ENCODE results near the gene COG5.

The COG5 gene

GRCh38 chr7:107414198-107414597 lies 149.5 kb downstream of the COG5 start:
- TF ChIP-seq SUZ12 (IDR thresholded peaks at IDR 0.05; ENCODE audit: extremely low read depth, insufficient read depth, insufficient read length) (no peak), YY1 (IDR thresholded peaks at IDR 0.05; ENCODE audit: insufficient read depth, insufficient read length) (no peak), ZNF274 (IDR thresholded peaks at IDR 0.05; ENCODE audit: low read depth, low read length) (no peak)
- no peaks in the 10 kb centered on the region for H3K36me3 ChIP-seq (ENCODE audit: insufficient read depth, insufficient read length, low read length)
- H3K9me3 ChIP-seq (ENCODE audit: insufficient read depth, low read length) = no peaks in the 10 kb centered on the region
- no peak overlapping the region for H3K4me3 ChIP-seq (ENCODE audit: insufficient read length, low read depth)
- no peak for DNase-seq (ENCODE audit: low read depth, low spot score)
- H3K27me3 ChIP-seq (ENCODE audit: insufficient read depth, insufficient read length) = no peaks in the 10 kb centered on the region
- no peak overlapping the region for H3K9ac ChIP-seq (ENCODE audit: insufficient read length, low read depth)
- no peaks in the 10 kb centered on the region for H3K4me1 ChIP-seq (ENCODE audit: insufficient read depth, insufficient read length)

- Histone ChIP-seq H3K9me3 (ENCODE audit: insufficient read depth, low read length) (no peaks in the 10 kb centered on the region), H3K27me3 (ENCODE audit: insufficient read depth, insufficient read length) (no peaks in the 10 kb centered on the region), H3K36me3 (ENCODE audit: insufficient read depth, insufficient read length, low read length) (no peaks in the 10 kb centered on the region), H3K4me3 (ENCODE audit: insufficient read length, low read depth) (no peak overlapping the region), H3K9ac (ENCODE audit: insufficient read length, low read depth) (no peak overlapping the region), H3K4me1 (ENCODE audit: insufficient read depth, insufficient read length) (no peaks in the 10 kb centered on the region)
- no peak for DNase-seq (ENCODE audit: low read depth, low spot score)
- TF ChIP-seq ZNF274 (IDR thresholded peaks at IDR 0.05; ENCODE audit: low read depth, low read length) = no peak
These were observed 155.4 kb downstream of the COG5 start for GRCh38 chr7:107408349-107408748.

DNA sequence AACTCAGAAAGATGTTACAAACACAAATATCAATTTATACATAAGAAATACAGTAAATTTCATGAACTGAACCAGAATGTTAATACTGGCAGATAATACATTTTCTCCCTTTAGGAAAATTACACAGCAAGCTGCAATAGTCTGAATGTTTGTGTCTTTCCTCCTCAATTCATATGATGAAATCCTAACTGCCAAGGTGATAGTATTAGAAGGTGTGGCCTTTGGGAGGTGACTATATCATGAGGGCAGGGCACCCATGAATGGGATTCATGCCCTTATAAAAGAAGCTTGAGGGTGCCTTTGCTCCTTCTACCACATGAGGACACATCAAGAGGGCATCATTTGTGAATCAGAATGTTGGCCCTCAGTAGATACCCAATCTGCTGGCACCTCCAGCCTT lies 158.2 kb downstream of the COG5 start:
- TF ChIP-seq SUZ12 (IDR thresholded peaks at IDR 0.05; ENCODE audit: extremely low read depth, insufficient read depth, insufficient read length) (no peak), ZNF274 (IDR thresholded peaks at IDR 0.05; ENCODE audit: low read depth, low read length) (no peak), YY1 (IDR thresholded peaks at IDR 0.05; ENCODE audit: insufficient read depth, insufficient read length) (no peak)
- DNase-seq (ENCODE audit: low read depth, low spot score) = no peak
- Histone ChIP-seq H3K9ac (ENCODE audit: insufficient read length, low read depth) (no peak overlapping the region), H3K4me3 (ENCODE audit: insufficient read length, low read depth) (no peak overlapping the region), H3K27me3 (ENCODE audit: insufficient read depth, insufficient read length) (no peaks in the 10 kb centered on the region), H3K4me1 (ENCODE audit: insufficient read depth, insufficient read length) (no peaks in the 10 kb centered on the region), H3K36me3 (ENCODE audit: insufficient read depth, insufficient read length, low read length) (no peaks in the 10 kb centered on the region), H3K9me3 (ENCODE audit: insufficient read depth, low read length) (no peaks in the 10 kb centered on the region)

DNA sequence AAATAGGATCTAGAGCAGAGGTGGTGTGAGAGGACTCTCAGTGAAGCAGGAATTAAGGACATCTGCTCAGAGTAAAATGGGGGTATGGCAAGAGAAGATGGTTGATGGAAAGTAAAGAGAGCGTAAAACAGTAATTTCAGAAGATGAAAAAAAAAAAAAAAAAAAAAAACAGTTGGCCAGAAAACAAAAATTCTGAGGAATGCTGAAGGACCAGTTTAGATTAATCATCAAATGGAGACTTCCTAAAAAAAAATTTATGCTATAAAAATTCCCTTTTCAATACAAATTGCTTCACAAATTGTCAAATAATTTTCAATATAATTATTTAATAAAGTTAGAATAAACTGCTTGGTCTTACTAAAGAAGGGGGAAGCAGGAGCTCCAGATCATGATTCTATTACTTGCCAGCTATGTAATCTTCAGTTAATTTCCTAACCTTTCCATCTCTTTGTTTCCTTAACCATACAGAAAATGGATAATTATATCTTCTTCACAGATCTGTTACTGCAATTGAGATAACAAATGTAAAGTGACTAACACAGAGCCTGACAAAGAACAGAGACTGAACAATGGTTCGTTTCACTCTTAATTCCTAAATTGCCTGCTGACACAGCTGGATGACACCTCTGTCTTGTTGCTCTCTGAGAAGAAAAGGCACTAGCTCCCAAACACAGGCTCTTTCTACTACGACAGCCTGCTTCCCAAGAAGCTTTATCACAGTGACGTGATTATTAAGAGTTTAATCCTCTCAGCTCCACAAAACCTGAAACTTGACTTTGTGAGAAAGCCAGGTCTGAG lies 158.8 kb downstream of the COG5 start:
- no peaks in the 10 kb centered on the region for H3K4me1 ChIP-seq (ENCODE audit: insufficient read depth, insufficient read length)
- no peak overlapping the region for H3K4me3 ChIP-seq (ENCODE audit: insufficient read length, low read depth)
- no peaks in the 10 kb centered on the region; the same call in 1 of the 2 replicates for H3K9me3 ChIP-seq (ENCODE audit: insufficient read depth, low read length)
- H3K27me3 ChIP-seq (ENCODE audit: insufficient read depth, insufficient read length) = no peaks in the 10 kb centered on the region
- TF ChIP-seq ZNF274 (IDR thresholded peaks at IDR 0.05; ENCODE audit: low read depth, low read length) = no peak
- no peak for TF ChIP-seq SUZ12 (IDR thresholded peaks at IDR 0.05; ENCODE audit: extremely low read depth, insufficient read depth, insufficient read length)
- TF ChIP-seq YY1 (IDR thresholded peaks at IDR 0.05; ENCODE audit: insufficient read depth, insufficient read length) = no peak
- H3K9ac ChIP-seq (ENCODE audit: insufficient read length, low read depth) = no peak overlapping the region
- no peak for DNase-seq (ENCODE audit: low read depth, low spot score)
- H3K36me3 ChIP-seq (ENCODE audit: insufficient read depth, insufficient read length, low read length) = no peaks in the 10 kb centered on the region

DNA sequence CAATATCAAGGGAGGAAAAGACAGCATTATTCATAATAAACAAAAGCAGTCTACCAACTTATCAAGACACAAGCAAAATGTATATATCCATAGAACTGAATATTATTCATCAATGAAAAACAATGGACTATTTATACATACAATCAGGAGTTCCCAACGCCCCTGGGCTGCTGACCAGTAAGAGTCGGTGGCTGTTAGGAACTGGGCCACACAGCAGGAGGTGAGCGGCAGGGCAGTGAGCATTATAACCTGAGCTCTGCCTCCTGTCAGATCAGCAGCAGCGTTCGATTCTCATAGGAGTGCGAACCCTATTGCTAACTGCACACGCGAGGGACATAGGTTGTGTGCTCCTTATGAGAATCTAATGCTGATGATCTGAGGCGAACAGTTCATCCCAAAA lies 165.6 kb downstream of the COG5 start:
- Histone ChIP-seq H3K4me3 (ENCODE audit: insufficient read length, low read depth) (no peak overlapping the region), H3K27me3 (ENCODE audit: insufficient read depth, insufficient read length) (no peaks in the 10 kb centered on the region), H3K9ac (ENCODE audit: insufficient read length, low read depth) (no peak overlapping the region)

GRCh38 chr7:107396990-107397389 lies 166.7 kb downstream of the COG5 start:
- Histone ChIP-seq H3K4me1 (ENCODE audit: insufficient read depth, insufficient read length) (no peaks in the 10 kb centered on the region), H3K36me3 (ENCODE audit: insufficient read depth, insufficient read length, low read length) (no peaks in the 10 kb centered on the region), H3K9ac (ENCODE audit: insufficient read length, low read depth) (no peak overlapping the region), H3K27me3 (ENCODE audit: insufficient read depth, insufficient read length) (no peaks in the 10 kb centered on the region), H3K4me3 (ENCODE audit: insufficient read length, low read depth) (no peak overlapping the region), H3K9me3 (ENCODE audit: insufficient read depth, low read length) (peaks cover 6% of the 10 kb centered on the region; the same call in 1 of the 2 replicates)
- TF ChIP-seq ZNF274 (IDR thresholded peaks at IDR 0.05; ENCODE audit: low read depth, low read length) (no peak), YY1 (IDR thresholded peaks at IDR 0.05; ENCODE audit: insufficient read depth, insufficient read length) (no peak), SUZ12 (IDR thresholded peaks at IDR 0.05; ENCODE audit: extremely low read depth, insufficient read depth, insufficient read length) (no peak)
- DNase-seq (ENCODE audit: low read depth, low spot score) = no peak

More for the DNA sequence above, 165.6 kb downstream of the COG5 start:
- Histone ChIP-seq H3K36me3 (ENCODE audit: insufficient read depth, insufficient read length, low read length) (no peaks in the 10 kb centered on the region), H3K9me3 (ENCODE audit: insufficient read depth, low read length) (peaks cover 6% of the 10 kb centered on the region; the same call in 1 of the 2 replicates), H3K4me1 (ENCODE audit: insufficient read depth, insufficient read length) (no peaks in the 10 kb centered on the region)
- TF ChIP-seq YY1 (IDR thresholded peaks at IDR 0.05; ENCODE audit: insufficient read depth, insufficient read length) (no peak), ZNF274 (IDR thresholded peaks at IDR 0.05; ENCODE audit: low read depth, low read length) (no peak), SUZ12 (IDR thresholded peaks at IDR 0.05; ENCODE audit: extremely low read depth, insufficient read depth, insufficient read length) (no peak)
- no peak for DNase-seq (ENCODE audit: low read depth, low spot score)

DNA sequence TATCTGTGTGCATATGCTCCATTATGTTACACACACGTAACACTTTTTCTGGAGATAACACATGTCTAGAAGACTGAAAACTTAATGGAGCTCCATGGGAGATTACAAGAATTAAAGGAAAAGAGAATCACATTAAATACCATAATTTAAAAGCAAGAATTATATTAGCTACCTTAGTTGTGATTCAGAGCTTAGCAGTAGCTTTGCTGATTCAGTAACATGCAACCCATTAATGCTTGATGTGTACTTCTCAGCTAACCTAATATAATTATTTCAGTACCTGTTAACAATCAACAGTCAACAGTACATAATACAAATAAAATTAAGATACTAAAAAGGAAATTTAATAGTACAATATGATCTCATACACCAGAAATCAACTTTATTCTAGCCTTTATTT lies 167.6 kb downstream of the COG5 start:
- no peaks in the 10 kb centered on the region for H3K4me1 ChIP-seq (ENCODE audit: insufficient read depth, insufficient read length)
- no peaks in the 10 kb centered on the region for H3K36me3 ChIP-seq (ENCODE audit: insufficient read depth, insufficient read length, low read length)
- H3K4me3 ChIP-seq (ENCODE audit: insufficient read length, low read depth) = no peak overlapping the region
- no peaks in the 10 kb centered on the region for H3K27me3 ChIP-seq (ENCODE audit: insufficient read depth, insufficient read length)
- H3K9ac ChIP-seq (ENCODE audit: insufficient read length, low read depth) = no peak overlapping the region
- peaks cover 6% of the 10 kb centered on the region; the same call in 1 of the 2 replicates for H3K9me3 ChIP-seq (ENCODE audit: insufficient read depth, low read length)
- TF ChIP-seq YY1 (IDR thresholded peaks at IDR 0.05; ENCODE audit: insufficient read depth, insufficient read length) = no peak
- DNase-seq (ENCODE audit: low read depth, low spot score) = no peak

Measured in NT2/D1 (cell line).